AG04449 (cell line): Measurements from ENCODE around the gene PAOX.
"Not testable (repeated sequence)": the region's sequence is repeated elsewhere in the genome, so short reads cannot be mapped to it uniquely, and the experiment has no call there.

Experiments used
- CTCF ChIA-PET: fragments of 350-600 bp; formaldehyde crosslinking; extraction: SDS; loops from one replicate; lab custom pipeline; 2021; ENCODE audit warnings: antibody characterized with exemption; lab: Yijun Ruan, JAX
- POLR2A ChIA-PET: fragments of 400-600, 350-600 bp; formaldehyde crosslinking; extraction: SDS; loops from one replicate; lab custom pipeline; 2020; ENCODE audit warnings: antibody characterized with exemption, inconsistent platforms; lab: Yijun Ruan, JAX
- DNase-seq: peaks from one replicate; pipeline ENCODE4 v3.0.0-alpha.2; 2010; ENCODE audit warnings: low read depth, low spot score
- H3K4me3 ChIP-seq: 2 replicates; pipeline ENCODE4 v1.5.1; 2011; ENCODE audit warnings: low read depth, mild to moderate bottlenecking, control low read depth, low read length
- CTCF ChIP-seq: IDR thresholded peaks from one replicate; pipeline ENCODE4 v1.5.1; 2011; ENCODE audit warnings: mild to moderate bottlenecking, moderate library complexity, low read length, control low read depth, inconsistent platforms; ENCODE audit not compliant: insufficient read depth; ENCODE audit errors: missing control alignments

PAOX gene

GRCh38 chr10:133421336-133422222, 42.5 kb downstream of the PAOX start:
- no peak overlapping the region for H3K4me3 ChIP-seq
- TF ChIP-seq CTCF, result no peak
- no peak for DNase-seq
- POLR2A ChIA-PET, result no interaction called here
- CTCF ChIA-PET, result interaction anchor here (0.9 to 2.0 kb wide), 4 partner anchors 11 to 92 kb away, joined by 3 to 6 read pairs (median 4); no protein-coding TSS in a partner anchor

GRCh38 chr10:133422223-133422806, 43.3 kb downstream of the PAOX start:
- no peak for TF ChIP-seq CTCF
- H3K4me3 ChIP-seq, result no peak overlapping the region
- POLR2A ChIA-PET, result no interaction called here
- DNase-seq, result no peak
- CTCF ChIA-PET, result interaction anchor here (0.9 to 1.6 kb wide), 2 partner anchors 92 to 93 kb away, joined by 3 to 5 read pairs; no protein-coding TSS in a partner anchor

- CTCF ChIA-PET, result interaction anchor here (1.6 kb wide), 1 partner anchor 94 kb away, joined by 5 read pairs; no protein-coding TSS in a partner anchor
- POLR2A ChIA-PET, result no interaction called here
- H3K4me3 ChIP-seq, result peak overlapping the region; percentile 27
- DNase-seq, result no peak
- TF ChIP-seq CTCF, result no peak
Measured at GRCh38 chr10:133422807-133423771, 44.0 kb downstream of the PAOX start.

GRCh38 chr10:133424102-133424501, 45.0 kb downstream of the PAOX start:
- POLR2A ChIA-PET, CTCF ChIA-PET, DNase-seq: not testable (repeated sequence)
- H3K4me3 ChIP-seq, result peak overlapping the region; percentile 27; the same call in 1 of the 2 replicates

- H3K4me3 ChIP-seq, result peak within 1 kb of the TSS; percentile 27
- CTCF ChIA-PET, POLR2A ChIA-PET, DNase-seq: not testable (repeated sequence)
Measured at GRCh38 chr10:133424601-133425000, 45.5 kb downstream of the PAOX start, which contains the start of gene SPRN. TSS of gene SPRN (minus strand) at chr10:133424625. CDS start at chr10:133423681, 944 bp downstream.

- DNase-seq, H3K4me3 ChIP-seq, POLR2A ChIA-PET: not testable (repeated sequence)
- CTCF ChIA-PET, result interaction anchor here (1.1 kb wide), 1 partner anchor 9 kb away, joined by 3 read pairs; no protein-coding TSS in a partner anchor
Measured at GRCh38 chr10:133429571-133429970, 50.5 kb downstream of the PAOX start.

- CTCF ChIA-PET, DNase-seq, H3K4me3 ChIP-seq, POLR2A ChIA-PET: not testable (repeated sequence)
Measured at GRCh38 chr10:133431888-133432613, 53.0 kb downstream of the PAOX start.

- DNase-seq, CTCF ChIA-PET, H3K4me3 ChIP-seq, POLR2A ChIA-PET: not testable (repeated sequence)
Measured at GRCh38 chr10:133432789-133433188, 53.7 kb downstream of the PAOX start.
